ENCODE measurements around the gene ACKR3.

DNA sequence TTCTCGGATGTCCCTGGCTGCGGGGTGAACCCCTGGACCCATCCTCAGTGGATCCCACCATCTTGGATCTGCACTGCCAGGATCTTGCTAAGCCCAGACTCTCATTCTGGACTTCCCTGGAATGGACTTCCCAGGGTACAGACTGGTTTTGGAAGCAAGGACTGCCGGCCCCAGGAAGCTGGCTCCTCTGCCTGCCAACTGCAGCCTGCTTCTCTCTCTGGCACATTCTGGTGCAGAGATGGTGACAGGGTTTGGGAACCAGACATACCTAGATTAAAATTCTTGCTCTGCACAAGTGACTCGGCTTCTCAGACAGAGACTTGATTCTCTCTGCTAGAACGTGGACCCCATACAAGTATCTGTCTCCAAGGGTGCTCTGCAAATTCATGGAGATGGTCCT, 29.4 kb downstream of the ACKR3 start:
- TF ChIP-seq, protein P1, sequence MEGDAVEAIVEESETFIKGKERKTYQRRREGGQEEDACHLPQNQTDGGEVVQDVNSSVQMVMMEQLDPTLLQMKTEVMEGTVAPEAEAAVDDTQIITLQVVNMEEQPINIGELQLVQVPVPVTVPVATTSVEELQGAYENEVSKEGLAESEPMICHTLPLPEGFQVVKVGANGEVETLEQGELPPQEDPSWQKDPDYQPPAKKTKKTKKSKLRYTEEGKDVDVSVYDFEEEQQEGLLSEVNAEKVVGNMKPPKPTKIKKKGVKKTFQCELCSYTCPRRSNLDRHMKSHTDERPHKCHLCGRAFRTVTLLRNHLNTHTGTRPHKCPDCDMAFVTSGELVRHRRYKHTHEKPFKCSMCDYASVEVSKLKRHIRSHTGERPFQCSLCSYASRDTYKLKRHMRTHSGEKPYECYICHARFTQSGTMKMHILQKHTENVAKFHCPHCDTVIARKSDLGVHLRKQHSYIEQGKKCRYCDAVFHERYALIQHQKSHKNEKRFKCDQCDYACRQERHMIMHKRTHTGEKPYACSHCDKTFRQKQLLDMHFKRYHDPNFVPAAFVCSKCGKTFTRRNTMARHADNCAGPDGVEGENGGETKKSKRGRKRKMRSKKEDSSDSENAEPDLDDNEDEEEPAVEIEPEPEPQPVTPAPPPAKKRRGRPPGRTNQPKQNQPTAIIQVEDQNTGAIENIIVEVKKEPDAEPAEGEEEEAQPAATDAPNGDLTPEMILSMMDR (conservative IDR thresholded peaks at IDR 0.05 in 1 of 2, IDR thresholded peaks at IDR 0.05 in 1 of 2; ENCODE audit: low read depth in 1 of 2, low read length in 2 of 2), result no peak
- TF ChIP-seq EZH2 (IDR thresholded peaks at IDR 0.05; ENCODE audit: low read length, missing control alignments), result no peak
